HCT116 (cell line): Measurements from ENCODE around the gene CD248. TPM values are rescaled to one million over a fixed set of nuclear protein-coding genes. Genes with fewer than 3 reads are reported as not detected.

Experiments used
- ATAC-seq: fragments of 200-7000 bp; cut with Tn5 transposase; 2 replicates; pipeline ENCODE4 v1.9.1; 2020; ENCODE audit warnings: mild to moderate bottlenecking, moderate library complexity
- BruUV-seq: library from RNA; stranded (reverse); fragments of 400-500 nt; replicated peaks from 2 replicates; lab custom pipeline; 2021; lab: Mats Ljungman, UMichigan
- CTCF ChIA-PET: fragments of 300-600 bp; sonication (Branson Sonifier 250); formaldehyde crosslinking; loops from one replicate; lab custom pipeline; 2021; ENCODE audit warnings: antibody characterized with exemption; lab: Charles Lee
- POLR2A ChIA-PET: fragments of 300-600, 350-600 bp; sonication (Branson Sonifier 250); formaldehyde crosslinking; loops from one replicate; lab custom pipeline; 2021; ENCODE audit warnings: antibody characterized with exemption; lab: Charles Lee
- RAD21 ChIA-PET, 2 experiments: fragments of 300-600 bp; sonication (Branson Sonifier 250); formaldehyde crosslinking; loops; one replicate each; lab custom pipeline; 2023; ENCODE audit warnings: low total read pairs in 2 of 2; ENCODE audit not compliant: uncharacterized antibody in 2 of 2, unreplicated experiment in 2 of 2, low non-redundant PET in 1 of 2; lab: Charles Lee
- DNase-seq: peaks from one replicate; pipeline ENCODE4 v3.0.0-alpha.2; 2010; ENCODE audit warnings: low read depth, low spot score
- H2AFZ ChIP-seq: fragments of 200-600 bp; shearing (Covaris generic), sonication (generic); 2 replicates; pipeline ENCODE4 v1.6.1; 2017; ENCODE audit warnings: low read depth, mixed run types, mixed read lengths, antibody characterized with exemption, low read length; ENCODE audit not compliant: poor library complexity, severe bottlenecking
- H3K27ac ChIP-seq: 2 replicates; pipeline ENCODE4 v1.5.1; 2012; ENCODE audit warnings: low read depth, low read length
- H3K27me3 ChIP-seq: fragments of 200-600 bp; sonication (generic); 2 replicates; pipeline ENCODE4 v1.6.1; 2016; ENCODE audit warnings: mixed run types, low read length, mixed read lengths; ENCODE audit not compliant: insufficient read depth
- H3K36me3 ChIP-seq, 2 experiments: fragments of 200-500 bp in 1 of 2; fragments of 200-600 bp in 1 of 2; sonication (Bioruptor generic) in 1 of 2; sonication (generic) in 1 of 2; 2 replicates each; pipeline versions ENCODE4 v1.5.1 to v1.6.1; 2014 to 2016; ENCODE audit warnings: low read length in 2 of 2, inconsistent platforms in 1 of 2, mixed read lengths in 1 of 2, mixed run types in 1 of 2; ENCODE audit not compliant: insufficient read depth in 2 of 2, control insufficient read depth in 1 of 2
- H3K4me1 ChIP-seq, 2 experiments: fragments of 200-600 bp in 1 of 2; sonication (generic) in 1 of 2; 2 replicates each; pipeline versions ENCODE4 v1.5.1 to v1.6.1; 2012 to 2017; ENCODE audit warnings: low read length in 2 of 2, inconsistent platforms in 1 of 2, mild to moderate bottlenecking in 1 of 2, mixed read lengths in 1 of 2, mixed run types in 1 of 2, moderate library complexity in 1 of 2; ENCODE audit not compliant: insufficient read depth in 2 of 2, control insufficient read depth in 1 of 2
- H3K4me2 ChIP-seq: fragments of 200-600 bp; sonication (generic); 2 replicates; pipeline ENCODE4 v1.6.1; 2017; ENCODE audit warnings: mixed run types, low read length, mixed read lengths
- H3K4me3 ChIP-seq, 2 experiments: fragments of 200-600 bp in 1 of 2; sonication (generic) in 1 of 2; replicated peaks in 1 of 2; 2 replicates each; pipeline ENCODE4 v1.5.1; 2011 to 2016; ENCODE audit warnings: low read length in 2 of 2, control low read depth in 1 of 2, low read depth in 1 of 2, mild to moderate bottlenecking in 1 of 2, mixed read lengths in 1 of 2, mixed run types in 1 of 2
- H3K79me2 ChIP-seq: fragments of 200-600 bp; sonication (generic); 2 replicates; pipeline ENCODE4 v1.6.1; 2017; ENCODE audit warnings: mild to moderate bottlenecking, mixed run types, low read length, moderate library complexity, mixed read lengths; ENCODE audit not compliant: insufficient read depth
- H3K9ac ChIP-seq: fragments of 200-600 bp; sonication (generic); 2 replicates; pipeline ENCODE4 v1.6.1; 2016; ENCODE audit warnings: low read length, mixed read lengths
- H3K9me2 ChIP-seq: fragments of 200-600 bp; sonication (generic), shearing (Covaris generic); 2 replicates; pipeline ENCODE4 v1.6.1; 2017; ENCODE audit warnings: mixed run types, mild to moderate bottlenecking, moderate library complexity; ENCODE audit not compliant: insufficient read depth
- H3K9me3 ChIP-seq, 2 experiments: fragments of 200-500 bp in 1 of 2; fragments of 200-600 bp in 1 of 2; sonication (Bioruptor generic) in 1 of 2; sonication (generic) in 1 of 2; 2 replicates each; pipeline ENCODE4 v1.6.1; 2014 to 2017; ENCODE audit warnings: low read length in 2 of 2, mixed read lengths in 2 of 2, inconsistent platforms in 1 of 2, low read depth in 1 of 2, mild to moderate bottlenecking in 1 of 2, mixed run types in 1 of 2, moderate library complexity in 1 of 2; ENCODE audit not compliant: control insufficient read depth in 1 of 2, insufficient read depth in 1 of 2
- H4K20me1 ChIP-seq: fragments of 200-600 bp; sonication (generic), shearing (Covaris generic); 2 replicates; pipeline ENCODE4 v1.6.1; 2017; ENCODE audit warnings: mixed run types, mild to moderate bottlenecking, moderate library complexity; ENCODE audit not compliant: insufficient read depth
- CTCF ChIP-seq, 3 experiments: fragments of 200-600 bp in 1 of 3; sonication (generic) in 1 of 3; IDR thresholded peaks in 2 of 3; conservative IDR thresholded peaks in 1 of 3; 2 replicates each; pipeline ENCODE4 v1.5.1; 2012 to 2017; ENCODE audit warnings: low read depth in 2 of 3, low read length in 2 of 3, antibody characterized with exemption in 1 of 3, borderline replicate concordance in 1 of 3, control low read depth in 1 of 3, mild to moderate bottlenecking in 1 of 3, mixed read lengths in 1 of 3, mixed run types in 1 of 3, moderate library complexity in 1 of 3; ENCODE audit not compliant: insufficient read depth in 1 of 3
- EZH2phosphoT487 ChIP-seq: fragments of 200-600 bp; IDR thresholded peaks from 2 replicates; pipeline ENCODE4 v1.6.1; 2018; ENCODE audit warnings: antibody characterized with exemption, borderline replicate concordance
- intact Hi-C: fragments of 100-400 bp; cut with micrococcal nuclease; formaldehyde crosslinking; loops from 2 replicates; pipeline ENCODE4 v1.10.0; 2022
- total RNA-seq: library from RNA; stranded (reverse); gene quantifications from one replicate; pipeline ENCODE4 v1.2.1, GENCODE V29; 2021; ENCODE audit not compliant: unreplicated experiment

CD248 gene
- total RNA-seq, 1 experiment from 2014 or later: 0.32 TPM

GRCh38 chr11:66283461-66284105, 33.3 kb downstream of the CD248 start:
- no TSS peak for BruUV-seq
- intact Hi-C loops: no loop called here
- TF ChIP-seq EZH2phosphoT487 (no peak), CTCF (IDR thresholded peaks at IDR 0.05 in 2 of 3, conservative IDR thresholded peaks at IDR 0.05 in 1 of 3; ENCODE audit: borderline replicate concordance in 1 of 3, insufficient read depth in 1 of 3, low read depth in 2 of 3, low read length in 2 of 3) (peak in 2 of 3 experiments; percentile 17 to 21; a peak in 2 of 6 replicates)
- Histone ChIP-seq H3K4me3 (no peak overlapping the region), H3K79me2 (peaks cover 18% of the 10 kb centered on the region), H4K20me1 (no peaks in the 10 kb centered on the region), H3K36me3 (no peaks in the 10 kb centered on the region), H2AFZ (no peak overlapping the region), H3K27me3 (no peaks in the 10 kb centered on the region), H3K27ac (0 out of 2 replicates have a peak overlapping the region, but pooled peaks have one; percentile 31), H3K4me1 (peaks cover 4 to 35% of the 10 kb centered on the region in 2 experiments; a peak in 3 of 4 replicates), H3K4me2 (no peak overlapping the region), H3K9me3 (no peaks in the 10 kb centered on the region), H3K9ac (no peak overlapping the region), H3K9me2 (no peaks in the 10 kb centered on the region)
- CTCF ChIA-PET: interaction anchor here (1.0 to 3.0 kb wide), 3 partner anchors 11 to 572 kb away, joined by 3 to 17 read pairs (median 3); partner anchors contain the start of gene KAT5
- POLR2A ChIA-PET: no interaction called here
- RAD21 ChIA-PET: no interaction called here
- no peak for ATAC-seq
- DNase-seq: no peak
